Measurements from ENCODE around the gene PCDHGC5. TPM values are rescaled to one million over a fixed set of nuclear protein-coding genes. Genes with fewer than 3 reads are reported as not detected.

Gene PCDHGC5
- total RNA-seq, 4 donors from 2014 or later: 0.20 to 2.5 (median 1.0) TPM

GRCh38 chr5:141477815-141478214 is 11.1 kb upstream of the PCDHGC5 start:
- TF ChIP-seq EP300 (IDR thresholded peaks at IDR 0.05; ENCODE audit: low read depth): no peak
- no peak for TF ChIP-seq POLR2A (IDR thresholded peaks at IDR 0.05)
- TF ChIP-seq CTCF (IDR thresholded peaks at IDR 0.05): no peak
- TF ChIP-seq POLR2AphosphoS5 (IDR thresholded peaks at IDR 0.05): no peak
- Histone ChIP-seq H3K36me3 (no peaks in the 10 kb centered on the region), H3K9me3 (no peaks in the 10 kb centered on the region), H3K27ac (no peak overlapping the region), H3K4me1 (peaks cover 5 to 52% (median 24%) of the 10 kb centered on the region in 4 donors), H3K27me3 (peaks cover 7% of the 10 kb centered on the region), H3K4me3 (peak overlapping the region in 3 of 4 donors; percentile 16 to 63 (median 20))
- in situ Hi-C loops (cut with MboI; ENCODE audit: low pct_ligation_motif_present in 1 of 4, low pct_unique_long_range_greater_than_20kb in 1 of 4, low sequenced_read_pairs in 3 of 4): no loop called here
- 49 to 63% methylated on average over 5 to 13 of the region's 13 CpGs for WGBS, 2 donors (ENCODE audit: low coverage in 1 of 2)
- intact Hi-C loops (cut with DNase I; ENCODE audit: low total_unique reads): loop anchor here (5.0 kb wide), 1 partner anchor 34 kb away; no protein-coding TSS in a partner anchor
- DNase-seq: no peak

DNA sequence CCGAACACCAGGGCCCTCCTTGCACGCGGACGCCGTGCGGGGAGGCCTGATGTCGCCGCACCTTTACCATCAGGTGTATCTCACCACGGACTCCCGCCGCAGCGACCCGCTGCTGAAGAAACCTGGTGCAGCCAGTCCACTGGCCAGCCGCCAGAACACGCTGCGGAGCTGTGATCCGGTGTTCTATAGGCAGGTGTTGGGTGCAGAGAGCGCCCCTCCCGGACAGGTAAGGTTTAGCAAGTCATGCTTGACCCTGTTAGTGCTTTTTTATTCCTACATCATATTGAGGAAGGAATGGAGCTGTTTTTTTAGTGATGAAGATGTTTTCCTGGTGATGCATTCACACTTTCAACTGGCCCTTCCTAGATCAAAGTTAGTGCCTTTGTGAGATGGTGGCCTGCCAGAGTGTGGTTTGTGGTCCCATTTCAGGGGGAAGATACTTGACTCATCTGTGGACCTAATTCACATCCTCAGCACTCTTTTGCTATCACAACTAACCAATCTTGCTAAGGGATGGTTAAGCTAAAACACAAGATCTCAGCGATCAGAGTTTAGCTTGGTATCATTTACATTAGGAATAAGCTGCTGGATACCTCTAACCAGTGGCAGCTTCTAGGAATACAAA is 10.4 kb upstream of the PCDHGC5 start:
- Histone ChIP-seq H3K27me3 (peaks cover 7% of the 10 kb centered on the region), H3K27ac (no peak overlapping the region), H3K9me3 (no peaks in the 10 kb centered on the region), H3K4me1 (peaks cover 5 to 52% (median 24%) of the 10 kb centered on the region in 4 donors), H3K36me3 (no peaks in the 10 kb centered on the region), H3K4me3 (peak overlapping the region in 3 of 4 donors; percentile 16 to 63 (median 20))
- WGBS, 2 donors (ENCODE audit: low coverage in 1 of 2): 23% methylated on average over 20 of the region's 20 CpGs; no CpG with 5 or more reads in 1 of the 2 donors
- TF ChIP-seq CTCF (IDR thresholded peaks at IDR 0.05) (peak; percentile 23 to 59 (median 51)), POLR2A (IDR thresholded peaks at IDR 0.05) (no peak)
- in situ Hi-C loops (cut with MboI; ENCODE audit: low pct_ligation_motif_present in 1 of 4, low pct_unique_long_range_greater_than_20kb in 1 of 4, low sequenced_read_pairs in 3 of 4) (no loop called here), intact Hi-C loops (cut with DNase I; ENCODE audit: low total_unique reads) (loop anchor here (5.0 kb wide), 1 partner anchor 34 kb away; no protein-coding TSS in a partner anchor)
- DNase-seq: peak; percentile 87

DNA sequence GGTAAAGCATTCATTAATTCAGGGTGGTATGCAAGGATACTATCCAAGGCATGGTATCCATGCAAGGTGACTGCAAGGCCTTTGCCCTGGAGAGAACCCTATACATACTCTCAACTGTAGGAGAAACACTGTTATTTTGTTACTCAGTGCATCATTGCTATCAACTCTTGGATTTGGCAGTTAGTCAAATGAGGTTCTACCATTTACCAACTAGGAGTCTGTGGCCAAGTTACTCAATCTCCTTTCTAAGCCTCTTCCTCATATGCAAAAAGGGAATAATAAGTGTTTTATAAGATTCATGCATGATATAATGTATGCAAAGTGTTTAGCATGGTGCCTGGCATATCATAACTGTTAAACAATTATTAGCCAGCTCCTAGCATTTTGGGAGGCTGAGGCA is 9.1 kb upstream of the PCDHGC5 start:
- Histone ChIP-seq H3K27ac (no peak overlapping the region), H3K36me3 (no peaks in the 10 kb centered on the region), H3K27me3 (peaks cover 11% of the 10 kb centered on the region), H3K9me3 (no peaks in the 10 kb centered on the region), H3K4me3 (no peak overlapping the region), H3K4me1 (peaks cover 13 to 65% (median 28%) of the 10 kb centered on the region in 4 donors)
- no peak for TF ChIP-seq POLR2A (IDR thresholded peaks at IDR 0.05)
- TF ChIP-seq EP300 (IDR thresholded peaks at IDR 0.05; ENCODE audit: low read depth): no peak
- no peak for TF ChIP-seq POLR2AphosphoS5 (IDR thresholded peaks at IDR 0.05)
- TF ChIP-seq CTCF (IDR thresholded peaks at IDR 0.05): no peak
- intact Hi-C loops (cut with DNase I; ENCODE audit: low total_unique reads): loop anchor here (5.0 kb wide), 1 partner anchor 33 kb away; no protein-coding TSS in a partner anchor
- in situ Hi-C loops (cut with MboI; ENCODE audit: low pct_ligation_motif_present in 1 of 4, low pct_unique_long_range_greater_than_20kb in 1 of 4, low sequenced_read_pairs in 3 of 4): no loop called here
- no peak for DNase-seq

DNA sequence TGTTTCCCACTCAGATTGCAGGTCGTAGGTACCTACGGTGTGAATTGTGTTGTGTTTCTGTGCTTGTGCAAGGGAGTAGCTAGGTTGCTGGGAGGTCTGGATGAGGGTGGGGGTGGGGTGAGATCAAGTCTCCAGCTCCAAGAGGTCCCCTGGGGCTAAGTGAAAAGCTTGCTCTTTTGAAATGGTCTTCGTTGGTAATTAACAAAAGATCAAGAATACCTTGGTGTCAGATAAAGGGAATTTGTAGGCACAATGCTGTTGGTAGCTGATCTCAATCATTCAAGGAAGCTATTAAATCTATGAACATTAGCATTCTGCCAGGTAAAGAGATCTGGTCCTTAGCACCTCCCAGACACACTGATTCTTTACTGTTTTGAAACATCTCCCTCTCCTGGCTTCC is 5.0 kb upstream of the PCDHGC5 start:
- Histone ChIP-seq H3K27ac (no peak overlapping the region), H3K4me1 (peaks cover 8 to 43% (median 14%) of the 10 kb centered on the region in 4 donors), H3K27me3 (peaks cover 13% of the 10 kb centered on the region), H3K9me3 (no peaks in the 10 kb centered on the region), H3K4me3 (no peak overlapping the region), H3K36me3 (no peaks in the 10 kb centered on the region)
- WGBS, 2 donors (ENCODE audit: low coverage in 1 of 2): 72% methylated on average over 3 of the region's 3 CpGs; no CpG with 5 or more reads in 1 of the 2 donors
- intact Hi-C loops (cut with DNase I; ENCODE audit: low total_unique reads): no loop called here
- no peak for TF ChIP-seq POLR2AphosphoS5 (IDR thresholded peaks at IDR 0.05)
- TF ChIP-seq EP300 (IDR thresholded peaks at IDR 0.05; ENCODE audit: low read depth): no peak
- TF ChIP-seq POLR2A (IDR thresholded peaks at IDR 0.05): no peak
- TF ChIP-seq CTCF (IDR thresholded peaks at IDR 0.05): no peak
- DNase-seq: no peak
- in situ Hi-C loops (cut with MboI; ENCODE audit: low pct_ligation_motif_present in 1 of 4, low pct_unique_long_range_greater_than_20kb in 1 of 4, low sequenced_read_pairs in 3 of 4): no loop called here
